ENCODE measurements around the gene GALNT9.

The GALNT9 gene

GRCh38 chr12:132345126-132345525 is 15.7 kb upstream of the GALNT9 start:
- TF ChIP-seq CTCF (IDR thresholded peaks at IDR 0.05; ENCODE audit: borderline replicate concordance, extremely low read depth, low read length, poor library complexity, severe bottlenecking): no peak
- TF ChIP-seq EZH2 (IDR thresholded peaks at IDR 0.05; ENCODE audit: borderline replicate concordance, low read depth, low read length, severe bottlenecking): no peak
- no peak overlapping the region for H2AFZ ChIP-seq (ENCODE audit: low read depth, low read length)
- no peak overlapping the region for H3K4me2 ChIP-seq (ENCODE audit: insufficient read depth, low read length)
- no peak overlapping the region for H3K4me3 ChIP-seq (ENCODE audit: low read depth in 1 of 2, low read length in 2 of 2)
- H4K20me1 ChIP-seq (ENCODE audit: insufficient read depth, low read length): no peaks in the 10 kb centered on the region; the same call in 1 of the 2 replicates
- no peaks in the 10 kb centered on the region for H3K9me3 ChIP-seq (ENCODE audit: insufficient read depth, low read length, severe bottlenecking)
- no peak overlapping the region for H3K27ac ChIP-seq (ENCODE audit: low read length)
- ATAC-seq (ENCODE audit: insufficient read depth, low read depth): no peak
- no peaks in the 10 kb centered on the region for H3K4me1 ChIP-seq (ENCODE audit: insufficient read depth, low read length)
- H3K79me2 ChIP-seq (ENCODE audit: insufficient read depth, low read length): no peaks in the 10 kb centered on the region
- no peak overlapping the region for H3K9ac ChIP-seq (ENCODE audit: low read depth, low read length)
- no peaks in the 10 kb centered on the region for H3K36me3 ChIP-seq (ENCODE audit: insufficient read depth, low read length)
- no peaks in the 10 kb centered on the region for H3K27me3 ChIP-seq (ENCODE audit: insufficient read depth, low read length, poor library complexity)
- no peak for DNase-seq

- H3K27me3 ChIP-seq (ENCODE audit: insufficient read depth, low read length, poor library complexity): no peaks in the 10 kb centered on the region
Measured at GRCh38 chr12:132344601-132345000, 15.2 kb upstream of the GALNT9 start.

GRCh38 chr12:132344181-132344580 is 14.8 kb upstream of the GALNT9 start:
- Histone ChIP-seq H3K9ac (ENCODE audit: low read depth, low read length) (no peak overlapping the region), H3K9me3 (ENCODE audit: insufficient read depth, low read length, severe bottlenecking) (no peaks in the 10 kb centered on the region), H3K27ac (ENCODE audit: low read length) (no peak overlapping the region), H3K27me3 (ENCODE audit: insufficient read depth, low read length, poor library complexity) (no peaks in the 10 kb centered on the region), H4K20me1 (ENCODE audit: insufficient read depth, low read length) (no peaks in the 10 kb centered on the region; the same call in 1 of the 2 replicates), H3K4me3 (ENCODE audit: low read depth in 1 of 2, low read length in 2 of 2) (no peak overlapping the region), H3K4me2 (ENCODE audit: insufficient read depth, low read length) (no peak overlapping the region), H3K79me2 (ENCODE audit: insufficient read depth, low read length) (no peaks in the 10 kb centered on the region), H3K4me1 (ENCODE audit: insufficient read depth, low read length) (no peaks in the 10 kb centered on the region), H2AFZ (ENCODE audit: low read depth, low read length) (no peak overlapping the region), H3K36me3 (ENCODE audit: insufficient read depth, low read length) (no peaks in the 10 kb centered on the region)
- no peak for ATAC-seq (ENCODE audit: insufficient read depth, low read depth)
- TF ChIP-seq CTCF (IDR thresholded peaks at IDR 0.05; ENCODE audit: borderline replicate concordance, extremely low read depth, low read length, poor library complexity, severe bottlenecking) (no peak), EZH2 (IDR thresholded peaks at IDR 0.05; ENCODE audit: borderline replicate concordance, low read depth, low read length, severe bottlenecking) (no peak)
- DNase-seq: no peak

More at GRCh38 chr12:132344601-132345000, 15.2 kb upstream of the GALNT9 start:
- Histone ChIP-seq H3K79me2 (ENCODE audit: insufficient read depth, low read length) (no peaks in the 10 kb centered on the region), H4K20me1 (ENCODE audit: insufficient read depth, low read length) (no peaks in the 10 kb centered on the region; the same call in 1 of the 2 replicates), H3K27ac (ENCODE audit: low read length) (no peak overlapping the region), H3K36me3 (ENCODE audit: insufficient read depth, low read length) (no peaks in the 10 kb centered on the region), H3K4me3 (ENCODE audit: low read depth in 1 of 2, low read length in 2 of 2) (no peak overlapping the region), H3K4me2 (ENCODE audit: insufficient read depth, low read length) (no peak overlapping the region), H3K4me1 (ENCODE audit: insufficient read depth, low read length) (no peaks in the 10 kb centered on the region), H3K9ac (ENCODE audit: low read depth, low read length) (no peak overlapping the region), H2AFZ (ENCODE audit: low read depth, low read length) (no peak overlapping the region), H3K9me3 (ENCODE audit: insufficient read depth, low read length, severe bottlenecking) (no peaks in the 10 kb centered on the region)
- ATAC-seq (ENCODE audit: insufficient read depth, low read depth) (no peak), DNase-seq (no peak)
- TF ChIP-seq CTCF (IDR thresholded peaks at IDR 0.05; ENCODE audit: borderline replicate concordance, extremely low read depth, low read length, poor library complexity, severe bottlenecking) (no peak), EZH2 (IDR thresholded peaks at IDR 0.05; ENCODE audit: borderline replicate concordance, low read depth, low read length, severe bottlenecking) (no peak)

All from DND-41 (cell line).